HepG2 (cell line): ENCODE measurements around the gene LRRC73. TPM values are rescaled to one million over a fixed set of nuclear protein-coding genes. Genes with fewer than 3 reads are reported as not detected.
A peak's percentile ranks its signal among the peaks of the same experiment; 100 is the strongest.

ENCODE experiments used
- EED ChIP-seq: sonication (generic); formaldehyde crosslinking; IDR thresholded peaks from 2 replicates; pipeline ENCODE4 v1.5.0; 2020; ENCODE audit warnings: mild to moderate bottlenecking, missing genetic modification reagents
- FOXK2 ChIP-seq: fragments of 450-650 bp; IDR thresholded peaks from 2 replicates; pipeline ENCODE4 v1.6.1; 2016
- HNRNPH1 ChIP-seq: fragments of 200-400 bp; formaldehyde crosslinking; optimal IDR thresholded peaks from 2 replicates; pipeline ENCODE3; 2017; ENCODE audit warnings: mild to moderate bottlenecking, low read depth, low read length
- PRMT3 ChIP-seq: sonication (generic); formaldehyde crosslinking; IDR thresholded peaks from 2 replicates; pipeline ENCODE4 v1.8.1; 2022; ENCODE audit warnings: low read depth, mild to moderate bottlenecking, moderate library complexity, missing genetic modification reagents, borderline replicate concordance
- ZNF441 ChIP-seq: sonication (generic); formaldehyde crosslinking; IDR thresholded peaks from 2 replicates; pipeline ENCODE4 v1.7.0; 2021; ENCODE audit warnings: missing genetic modification reagents, borderline replicate concordance
- polyA plus RNA-seq, 8 experiments: library from polyadenylated mRNA; depleted of rRNA in 3 of 8; stranded (reverse) in 7 of 8; unstranded in 1 of 8; fragments of >200 nt; fragmentation: Illumina TruSeq in 4 of 8; extraction: Trizol in 4 of 8; gene quantifications; 2 replicates each; pipeline versions ENCODE4 v1.2.1 to v1.2.3, GENCODE V29; 2011 to 2016; ENCODE audit warnings: low read depth in 4 of 8, missing spikeins in 1 of 8, mixed read lengths in 1 of 8; ENCODE audit not compliant: insufficient read depth in 1 of 8
- total RNA-seq, 5 experiments: library from RNA; depleted of rRNA; stranded (reverse); fragments of >200 nt; fragmentation: Illumina TruSeq; extraction: Trizol; gene quantifications; 2 replicates each; pipeline ENCODE4 v1.2.3, GENCODE V29; 2016; ENCODE audit warnings: low read depth in 1 of 5
- TF ChIP-seq, protein P1 (sequence below): sonication (generic); formaldehyde crosslinking; IDR thresholded peaks from 2 replicates; pipeline ENCODE4 v1.4.0; 2020; ENCODE audit warnings: mild to moderate bottlenecking, missing genetic modification reagents
- TF ChIP-seq, protein P2 (sequence below): sonication (generic); formaldehyde crosslinking; IDR thresholded peaks from 2 replicates; pipeline ENCODE4 v1.4.0; 2020; ENCODE audit warnings: missing genetic modification reagents, borderline replicate concordance
- TF ChIP-seq, protein P3 (sequence below): sonication (generic); formaldehyde crosslinking; conservative IDR thresholded peaks from 2 replicates; pipeline ENCODE4 v1.8.1; 2023; ENCODE audit warnings: missing genetic modification reagents

Gene LRRC73
- total and polyA plus RNA-seq, 2 of the 13 experiments (the other 11 are each of a cell fraction or from before 2014, with no cell fraction given) = 0.11 to 0.12 TPM

DNA sequence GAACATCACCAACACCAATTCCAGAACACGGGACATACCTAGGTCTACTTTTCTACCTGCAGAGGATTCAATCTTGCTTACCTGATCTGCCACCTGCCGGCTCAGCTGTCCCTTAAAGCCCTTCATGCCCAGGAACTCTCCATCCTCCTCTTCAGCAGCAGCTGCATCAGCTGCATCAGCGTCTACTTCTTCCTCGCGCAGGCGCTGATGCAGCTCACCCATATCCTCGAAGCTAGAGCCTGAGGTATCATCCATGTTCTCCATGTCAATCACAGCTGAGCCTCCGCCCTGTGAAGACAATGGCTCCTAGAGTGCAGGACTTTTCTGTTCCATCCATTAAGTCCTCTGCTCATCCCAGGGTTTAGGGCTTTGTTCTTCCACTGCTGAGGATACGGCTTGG, 5.7 kb upstream of the LRRC73 start (continued):
- TF ChIP-seq, protein P1, sequence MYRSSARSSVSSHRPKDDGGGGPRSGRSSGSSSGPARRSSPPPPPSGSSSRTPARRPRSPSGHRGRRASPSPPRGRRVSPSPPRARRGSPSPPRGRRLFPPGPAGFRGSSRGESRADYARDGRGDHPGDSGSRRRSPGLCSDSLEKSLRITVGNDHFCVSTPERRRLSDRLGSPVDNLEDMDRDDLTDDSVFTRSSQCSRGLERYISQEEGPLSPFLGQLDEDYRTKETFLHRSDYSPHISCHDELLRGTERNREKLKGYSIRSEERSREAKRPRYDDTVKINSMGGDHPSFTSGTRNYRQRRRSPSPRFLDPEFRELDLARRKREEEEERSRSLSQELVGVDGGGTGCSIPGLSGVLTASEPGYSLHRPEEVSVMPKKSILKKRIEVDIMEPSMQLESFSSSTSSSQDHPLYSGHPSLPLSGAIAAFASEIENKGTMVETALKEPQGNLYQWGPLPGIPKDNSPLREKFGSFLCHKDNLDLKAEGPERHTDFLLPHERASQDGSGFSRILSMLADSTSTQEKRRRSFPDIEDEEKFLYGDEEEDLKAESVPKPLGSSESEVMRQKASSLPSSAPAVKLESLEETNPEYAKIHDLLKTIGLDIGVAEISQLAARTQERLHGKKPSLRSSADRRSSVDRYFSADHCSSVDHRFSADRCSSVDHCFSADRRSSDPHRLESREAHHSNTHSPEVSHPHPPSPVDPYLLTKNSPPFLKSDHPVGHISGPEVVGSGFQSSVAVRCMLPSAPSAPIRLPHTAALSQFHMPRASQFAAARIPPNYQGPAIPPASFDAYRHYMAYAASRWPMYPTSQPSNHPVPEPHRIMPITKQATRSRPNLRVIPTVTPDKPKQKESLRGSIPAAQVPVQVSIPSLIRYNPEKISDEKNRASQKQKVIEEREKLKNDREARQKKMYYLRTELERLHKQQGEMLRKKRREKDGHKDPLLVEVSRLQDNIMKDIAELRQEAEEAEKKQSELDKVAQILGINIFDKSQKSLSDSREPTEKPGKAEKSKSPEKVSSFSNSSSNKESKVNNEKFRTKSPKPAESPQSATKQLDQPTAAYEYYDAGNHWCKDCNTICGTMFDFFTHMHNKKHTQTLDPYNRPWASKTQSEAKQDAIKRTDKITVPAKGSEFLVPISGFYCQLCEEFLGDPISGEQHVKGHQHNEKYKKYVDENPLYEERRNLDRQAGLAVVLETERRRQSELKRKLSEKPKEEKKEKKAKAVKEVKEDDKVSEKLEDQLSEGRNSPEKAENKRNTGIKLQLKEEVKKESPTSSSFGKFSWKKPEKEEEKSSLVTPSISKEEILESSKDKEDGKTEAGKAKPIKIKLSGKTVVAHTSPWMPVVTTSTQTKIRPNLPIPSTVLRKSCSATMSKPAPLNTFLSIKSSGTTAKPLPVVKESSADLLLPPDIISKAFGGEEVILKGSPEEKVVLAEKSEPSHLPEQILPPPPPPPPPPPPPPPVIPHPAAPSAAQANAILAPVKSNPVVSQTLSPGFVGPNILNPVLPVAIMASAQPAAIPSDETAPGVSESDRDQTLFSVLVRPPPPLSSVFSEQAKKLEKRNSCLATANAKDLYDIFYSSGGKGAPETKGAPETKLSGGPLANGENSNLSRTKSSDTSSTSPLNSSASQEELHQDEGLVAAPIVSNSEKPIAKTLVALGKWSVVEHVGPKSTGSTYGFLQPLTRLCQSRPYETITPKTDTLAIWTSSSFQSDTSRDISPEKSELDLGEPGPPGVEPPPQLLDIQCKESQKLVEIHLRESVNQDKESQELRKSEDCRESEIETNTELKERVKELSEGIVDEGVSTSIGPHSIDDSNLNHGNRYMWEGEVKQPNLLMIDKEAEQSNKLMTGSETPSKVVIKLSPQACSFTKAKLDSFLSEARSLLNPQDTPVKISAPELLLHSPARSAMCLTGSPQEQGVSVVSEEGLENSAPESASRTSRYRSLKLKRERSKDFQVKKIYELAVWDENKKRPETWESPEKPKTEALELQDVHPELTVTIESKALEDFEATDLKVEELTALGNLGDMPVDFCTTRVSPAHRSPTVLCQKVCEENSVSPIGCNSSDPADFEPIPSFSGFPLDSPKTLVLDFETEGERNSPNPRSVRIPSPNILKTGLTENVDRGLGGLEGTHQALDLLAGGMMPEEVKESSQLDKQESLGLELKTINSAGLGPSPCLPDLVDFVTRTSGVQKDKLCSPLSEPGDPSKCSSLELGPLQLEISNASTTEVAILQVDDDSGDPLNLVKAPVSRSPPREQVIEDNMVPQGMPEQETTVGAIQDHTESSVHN = 0 out of 2 replicates have a peak, but pooled peaks have one; percentile 74
- TF ChIP-seq HNRNPH1 = no peak
- TF ChIP-seq, protein P2, sequence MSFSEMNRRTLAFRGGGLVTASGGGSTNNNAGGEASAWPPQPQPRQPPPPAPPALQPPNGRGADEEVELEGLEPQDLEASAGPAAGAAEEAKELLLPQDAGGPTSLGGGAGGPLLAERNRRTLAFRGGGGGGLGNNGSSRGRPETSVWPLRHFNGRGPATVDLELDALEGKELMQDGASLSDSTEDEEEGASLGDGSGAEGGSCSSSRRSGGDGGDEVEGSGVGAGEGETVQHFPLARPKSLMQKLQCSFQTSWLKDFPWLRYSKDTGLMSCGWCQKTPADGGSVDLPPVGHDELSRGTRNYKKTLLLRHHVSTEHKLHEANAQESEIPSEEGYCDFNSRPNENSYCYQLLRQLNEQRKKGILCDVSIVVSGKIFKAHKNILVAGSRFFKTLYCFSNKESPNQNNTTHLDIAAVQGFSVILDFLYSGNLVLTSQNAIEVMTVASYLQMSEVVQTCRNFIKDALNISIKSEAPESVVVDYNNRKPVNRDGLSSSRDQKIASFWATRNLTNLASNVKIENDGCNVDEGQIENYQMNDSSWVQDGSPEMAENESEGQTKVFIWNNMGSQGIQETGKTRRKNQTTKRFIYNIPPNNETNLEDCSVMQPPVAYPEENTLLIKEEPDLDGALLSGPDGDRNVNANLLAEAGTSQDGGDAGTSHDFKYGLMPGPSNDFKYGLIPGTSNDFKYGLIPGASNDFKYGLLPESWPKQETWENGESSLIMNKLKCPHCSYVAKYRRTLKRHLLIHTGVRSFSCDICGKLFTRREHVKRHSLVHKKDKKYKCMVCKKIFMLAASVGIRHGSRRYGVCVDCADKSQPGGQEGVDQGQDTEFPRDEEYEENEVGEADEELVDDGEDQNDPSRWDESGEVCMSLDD (CRISPR knock-in tag) = no peak
- TF ChIP-seq FOXK2 = no peak
- TF ChIP-seq, protein P3, sequence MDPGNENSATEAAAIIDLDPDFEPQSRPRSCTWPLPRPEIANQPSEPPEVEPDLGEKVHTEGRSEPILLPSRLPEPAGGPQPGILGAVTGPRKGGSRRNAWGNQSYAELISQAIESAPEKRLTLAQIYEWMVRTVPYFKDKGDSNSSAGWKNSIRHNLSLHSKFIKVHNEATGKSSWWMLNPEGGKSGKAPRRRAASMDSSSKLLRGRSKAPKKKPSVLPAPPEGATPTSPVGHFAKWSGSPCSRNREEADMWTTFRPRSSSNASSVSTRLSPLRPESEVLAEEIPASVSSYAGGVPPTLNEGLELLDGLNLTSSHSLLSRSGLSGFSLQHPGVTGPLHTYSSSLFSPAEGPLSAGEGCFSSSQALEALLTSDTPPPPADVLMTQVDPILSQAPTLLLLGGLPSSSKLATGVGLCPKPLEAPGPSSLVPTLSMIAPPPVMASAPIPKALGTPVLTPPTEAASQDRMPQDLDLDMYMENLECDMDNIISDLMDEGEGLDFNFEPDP (CRISPR knock-in tag) = no peak
- TF ChIP-seq EED (CRISPR knock-in tag) = no peak
- TF ChIP-seq ZNF441 (CRISPR knock-in tag) = no peak
- TF ChIP-seq PRMT3 (CRISPR knock-in tag) = no peak
